ENCODE measurements around the gene LGSN. TPM values are rescaled to one million over a fixed set of nuclear protein-coding genes. Genes with fewer than 3 reads are reported as not detected.

Gene LGSN
- total and polyA plus RNA-seq, 2 experiments from 2014 or later, result 0.15 to 0.45 TPM

GRCh38 chr6:63348836-63349235 is 29.1 kb upstream of the LGSN start:
- Mint-ChIP-seq H3K36me3 (ENCODE audit: low read depth) (no peaks in the 10 kb centered on the region; the same call in 2 of the 3 replicates), H3K27me3 (ENCODE audit: insufficient read depth, low read depth, poor library complexity) (no peaks in the 10 kb centered on the region), H3K4me3 (no peak overlapping the region), H3K4me1 (no peaks in the 10 kb centered on the region), H3K9me3 (peaks cover 4% of the 10 kb centered on the region), H3K27ac (no peak overlapping the region)
- DNase-seq (ENCODE audit: low spot score), result no peak
- Histone ChIP-seq H3K9me2 (ENCODE audit: insufficient read depth) (no peaks in the 10 kb centered on the region), H3K27ac (ENCODE audit: low read depth) (no peak overlapping the region), H3K4me3 (no peak overlapping the region), H3K4me1 (ENCODE audit: insufficient read depth) (no peaks in the 10 kb centered on the region), H3K4me2 (no peak overlapping the region), H3K27me3 (ENCODE audit: insufficient read depth) (no peaks in the 10 kb centered on the region), H4K20me1 (replicated peaks; ENCODE audit: insufficient read depth) (no peaks in the 10 kb centered on the region), H3F3A (replicated peaks; ENCODE audit: low read depth) (no peaks in the 10 kb centered on the region), H3K36me3 (ENCODE audit: insufficient read depth) (no peaks in the 10 kb centered on the region), H3K79me2 (replicated peaks; ENCODE audit: insufficient read depth) (no peaks in the 10 kb centered on the region), H2AFZ (no peak overlapping the region)
- no peak for ATAC-seq
- TF ChIP-seq JUNB (IDR thresholded peaks at IDR 0.05; ENCODE audit: unreplicated experiment) (no peak), EZH2phosphoT487 (IDR thresholded peaks at IDR 0.05; ENCODE audit: unreplicated experiment) (no peak), ZNF114 (CRISPR knock-in tag; IDR thresholded peaks at IDR 0.05) (no peak), POLR2AphosphoS5 (IDR thresholded peaks at IDR 0.05; ENCODE audit: low read depth) (no peak), ETS1 (IDR thresholded peaks at IDR 0.05) (no peak), REST (IDR thresholded peaks at IDR 0.05; ENCODE audit: unreplicated experiment) (no peak), STAT1 (IDR thresholded peaks at IDR 0.05; ENCODE audit: unreplicated experiment) (no peak), ZNF331 (CRISPR knock-in tag; IDR thresholded peaks at IDR 0.05; ENCODE audit: low read depth) (no peak), CREB1 (CRISPR knock-in tag; IDR thresholded peaks at IDR 0.05; ENCODE audit: low read depth) (no peak), EZH2 (IDR thresholded peaks at IDR 0.05; ENCODE audit: low read depth, unreplicated experiment) (no peak), NANOG (IDR thresholded peaks at IDR 0.05; ENCODE audit: borderline replicate concordance) (no peak)
- TF ChIP-seq, protein P1, sequence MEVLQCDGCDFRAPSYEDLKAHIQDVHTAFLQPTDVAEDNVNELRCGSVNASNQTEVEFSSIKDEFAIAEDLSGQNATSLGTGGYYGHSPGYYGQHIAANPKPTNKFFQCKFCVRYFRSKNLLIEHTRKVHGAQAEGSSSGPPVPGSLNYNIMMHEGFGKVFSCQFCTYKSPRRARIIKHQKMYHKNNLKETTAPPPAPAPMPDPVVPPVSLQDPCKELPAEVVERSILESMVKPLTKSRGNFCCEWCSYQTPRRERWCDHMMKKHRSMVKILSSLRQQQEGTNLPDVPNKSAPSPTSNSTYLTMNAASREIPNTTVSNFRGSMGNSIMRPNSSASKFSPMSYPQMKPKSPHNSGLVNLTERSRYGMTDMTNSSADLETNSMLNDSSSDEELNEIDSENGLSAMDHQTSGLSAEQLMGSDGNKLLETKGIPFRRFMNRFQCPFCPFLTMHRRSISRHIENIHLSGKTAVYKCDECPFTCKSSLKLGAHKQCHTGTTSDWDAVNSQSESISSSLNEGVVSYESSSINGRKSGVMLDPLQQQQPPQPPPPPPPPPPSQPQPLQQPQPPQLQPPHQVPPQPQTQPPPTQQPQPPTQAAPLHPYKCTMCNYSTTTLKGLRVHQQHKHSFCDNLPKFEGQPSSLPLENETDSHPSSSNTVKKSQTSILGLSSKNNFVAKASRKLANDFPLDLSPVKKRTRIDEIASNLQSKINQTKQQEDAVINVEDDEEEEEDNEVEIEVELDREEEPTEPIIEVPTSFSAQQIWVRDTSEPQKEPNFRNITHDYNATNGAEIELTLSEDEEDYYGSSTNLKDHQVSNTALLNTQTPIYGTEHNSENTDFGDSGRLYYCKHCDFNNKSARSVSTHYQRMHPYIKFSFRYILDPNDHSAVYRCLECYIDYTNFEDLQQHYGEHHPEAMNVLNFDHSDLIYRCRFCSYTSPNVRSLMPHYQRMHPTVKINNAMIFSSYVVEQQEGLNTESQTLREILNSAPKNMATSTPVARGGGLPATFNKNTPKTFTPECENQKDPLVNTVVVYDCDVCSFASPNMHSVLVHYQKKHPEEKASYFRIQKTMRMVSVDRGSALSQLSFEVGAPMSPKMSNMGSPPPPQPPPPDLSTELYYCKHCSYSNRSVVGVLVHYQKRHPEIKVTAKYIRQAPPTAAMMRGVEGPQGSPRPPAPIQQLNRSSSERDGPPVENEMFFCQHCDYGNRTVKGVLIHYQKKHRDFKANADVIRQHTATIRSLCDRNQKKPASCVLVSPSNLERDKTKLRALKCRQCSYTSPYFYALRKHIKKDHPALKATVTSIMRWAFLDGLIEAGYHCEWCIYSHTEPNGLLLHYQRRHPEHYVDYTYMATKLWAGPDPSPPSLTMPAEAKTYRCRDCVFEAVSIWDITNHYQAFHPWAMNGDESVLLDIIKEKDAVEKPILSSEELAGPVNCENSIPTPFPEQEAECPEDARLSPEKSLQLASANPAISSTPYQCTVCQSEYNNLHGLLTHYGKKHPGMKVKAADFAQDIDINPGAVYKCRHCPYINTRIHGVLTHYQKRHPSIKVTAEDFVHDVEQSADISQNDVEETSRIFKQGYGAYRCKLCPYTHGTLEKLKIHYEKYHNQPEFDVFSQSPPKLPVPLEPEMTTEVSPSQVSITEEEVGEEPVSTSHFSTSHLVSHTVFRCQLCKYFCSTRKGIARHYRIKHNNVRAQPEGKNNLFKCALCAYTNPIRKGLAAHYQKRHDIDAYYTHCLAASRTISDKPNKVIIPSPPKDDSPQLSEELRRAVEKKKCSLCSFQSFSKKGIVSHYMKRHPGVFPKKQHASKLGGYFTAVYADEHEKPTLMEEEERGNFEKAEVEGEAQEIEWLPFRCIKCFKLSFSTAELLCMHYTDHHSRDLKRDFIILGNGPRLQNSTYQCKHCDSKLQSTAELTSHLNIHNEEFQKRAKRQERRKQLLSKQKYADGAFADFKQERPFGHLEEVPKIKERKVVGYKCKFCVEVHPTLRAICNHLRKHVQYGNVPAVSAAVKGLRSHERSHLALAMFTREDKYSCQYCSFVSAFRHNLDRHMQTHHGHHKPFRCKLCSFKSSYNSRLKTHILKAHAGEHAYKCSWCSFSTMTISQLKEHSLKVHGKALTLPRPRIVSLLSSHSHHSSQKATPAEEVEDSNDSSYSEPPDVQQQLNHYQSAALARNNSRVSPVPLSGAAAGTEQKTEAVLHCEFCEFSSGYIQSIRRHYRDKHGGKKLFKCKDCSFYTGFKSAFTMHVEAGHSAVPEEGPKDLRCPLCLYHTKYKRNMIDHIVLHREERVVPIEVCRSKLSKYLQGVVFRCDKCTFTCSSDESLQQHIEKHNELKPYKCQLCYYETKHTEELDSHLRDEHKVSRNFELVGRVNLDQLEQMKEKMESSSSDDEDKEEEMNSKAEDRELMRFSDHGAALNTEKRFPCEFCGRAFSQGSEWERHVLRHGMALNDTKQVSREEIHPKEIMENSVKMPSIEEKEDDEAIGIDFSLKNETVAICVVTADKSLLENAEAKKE (CRISPR knock-in tag; IDR thresholded peaks at IDR 0.05), result no peak
- TF ChIP-seq, protein P2, sequence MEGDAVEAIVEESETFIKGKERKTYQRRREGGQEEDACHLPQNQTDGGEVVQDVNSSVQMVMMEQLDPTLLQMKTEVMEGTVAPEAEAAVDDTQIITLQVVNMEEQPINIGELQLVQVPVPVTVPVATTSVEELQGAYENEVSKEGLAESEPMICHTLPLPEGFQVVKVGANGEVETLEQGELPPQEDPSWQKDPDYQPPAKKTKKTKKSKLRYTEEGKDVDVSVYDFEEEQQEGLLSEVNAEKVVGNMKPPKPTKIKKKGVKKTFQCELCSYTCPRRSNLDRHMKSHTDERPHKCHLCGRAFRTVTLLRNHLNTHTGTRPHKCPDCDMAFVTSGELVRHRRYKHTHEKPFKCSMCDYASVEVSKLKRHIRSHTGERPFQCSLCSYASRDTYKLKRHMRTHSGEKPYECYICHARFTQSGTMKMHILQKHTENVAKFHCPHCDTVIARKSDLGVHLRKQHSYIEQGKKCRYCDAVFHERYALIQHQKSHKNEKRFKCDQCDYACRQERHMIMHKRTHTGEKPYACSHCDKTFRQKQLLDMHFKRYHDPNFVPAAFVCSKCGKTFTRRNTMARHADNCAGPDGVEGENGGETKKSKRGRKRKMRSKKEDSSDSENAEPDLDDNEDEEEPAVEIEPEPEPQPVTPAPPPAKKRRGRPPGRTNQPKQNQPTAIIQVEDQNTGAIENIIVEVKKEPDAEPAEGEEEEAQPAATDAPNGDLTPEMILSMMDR (conservative IDR thresholded peaks at IDR 0.05; ENCODE audit: low read depth in 2 of 2), result no peak

All from GM23338 (cell line).